HFFc6 (cell line): ENCODE results near the gene ARHGEF4. TPM values are rescaled to one million over a fixed set of nuclear protein-coding genes. Genes with fewer than 3 reads are reported as not detected.

Experiments
- DNase-seq: peaks from one replicate; pipeline ENCODE4 v3.0.0-alpha.2; 2018
- H3K27ac Mint-ChIP-seq: 2 replicates; pipeline ENCODE4 v1.8.0; 2020; ENCODE audit warnings: mild to moderate bottlenecking, mixed read lengths
- H3K27me3 Mint-ChIP-seq: 2 replicates; pipeline ENCODE4 v1.8.0; 2021; ENCODE audit warnings: mild to moderate bottlenecking, moderate library complexity, mixed read lengths; ENCODE audit not compliant: insufficient read depth
- H3K36me3 Mint-ChIP-seq: 2 replicates; pipeline ENCODE4 v1.8.0; 2021; ENCODE audit warnings: low read depth, mixed read lengths
- H3K4me1 Mint-ChIP-seq: 2 replicates; pipeline ENCODE4 v1.8.0; 2020; ENCODE audit warnings: low read depth, mixed read lengths
- H3K4me3 Mint-ChIP-seq: 2 replicates; pipeline ENCODE4 v1.8.0; 2020; ENCODE audit warnings: mild to moderate bottlenecking, moderate library complexity, mixed read lengths
- H3K9me3 Mint-ChIP-seq: 2 replicates; pipeline ENCODE4 v1.8.0; 2020; ENCODE audit warnings: mild to moderate bottlenecking, mixed read lengths
- CTCF ChIP-seq: fragments of 200-600 bp; sonication (generic); IDR thresholded peaks from 2 replicates; pipeline ENCODE4 v1.5.0; 2021; ENCODE audit warnings: antibody characterized with exemption, mild to moderate bottlenecking
- total RNA-seq, 6 experiments: library from RNA; stranded (reverse); fragmentation: NEBNext Ultra II Directional; extraction: Animal tissue kit (Norgen Biotek cat#: 25700); gene quantifications; 2 replicates in 1 of 6; 3 replicates in 5 of 6; pipeline ENCODE4 v1.2.3, GENCODE V29; 2021

The ARHGEF4 gene
- total RNA-seq, 6 experiments from 2014 or later, result 0.94 to 2.2 (median 1.4) TPM

DNA sequence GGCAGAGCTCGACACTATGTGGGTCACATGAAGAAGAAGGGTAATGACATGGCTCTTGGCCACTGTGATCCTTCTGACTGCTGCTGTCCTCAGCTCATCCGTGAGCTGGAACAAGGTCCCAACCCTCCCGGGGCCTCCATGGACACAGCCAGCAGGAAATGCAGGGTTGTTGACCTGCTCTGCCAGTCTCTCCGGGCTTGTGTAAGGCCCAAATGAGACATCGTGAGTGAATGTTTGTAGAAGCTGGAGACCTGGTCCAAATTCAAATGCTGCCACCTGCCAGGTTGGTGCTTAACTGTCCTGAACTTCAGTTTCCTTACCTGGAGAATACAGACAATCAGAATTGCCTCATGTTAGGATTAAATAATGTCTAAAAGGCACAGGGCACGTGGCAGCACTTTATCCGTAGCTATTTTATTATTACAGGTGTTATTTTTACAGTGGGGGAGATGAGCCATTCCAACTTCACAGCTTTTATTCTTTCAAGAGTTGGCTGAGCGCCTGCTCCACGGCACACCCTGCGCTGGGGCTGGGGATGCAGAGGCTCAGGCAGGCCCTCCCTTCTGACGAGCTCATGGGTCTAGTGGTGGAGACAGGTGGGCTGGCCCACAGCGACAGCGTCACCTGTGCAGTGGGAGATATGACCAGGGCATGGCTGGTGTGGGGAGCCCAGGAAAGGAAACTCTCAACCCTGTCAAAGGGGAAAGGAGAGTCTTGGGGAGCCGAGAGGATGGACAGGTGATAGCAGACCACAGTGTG is 15.1 kb downstream of the ARHGEF4 start:
- no peak for DNase-seq
- Mint-ChIP-seq H3K27me3 (peaks cover 10% of the 10 kb centered on the region), H3K27ac (no peak overlapping the region), H3K4me1 (no peaks in the 10 kb centered on the region; the same call in 1 of the 2 replicates), H3K9me3 (no peaks in the 10 kb centered on the region; the same call in 1 of the 2 replicates), H3K36me3 (no peaks in the 10 kb centered on the region), H3K4me3 (no peak overlapping the region)
- no peak for TF ChIP-seq CTCF

DNA sequence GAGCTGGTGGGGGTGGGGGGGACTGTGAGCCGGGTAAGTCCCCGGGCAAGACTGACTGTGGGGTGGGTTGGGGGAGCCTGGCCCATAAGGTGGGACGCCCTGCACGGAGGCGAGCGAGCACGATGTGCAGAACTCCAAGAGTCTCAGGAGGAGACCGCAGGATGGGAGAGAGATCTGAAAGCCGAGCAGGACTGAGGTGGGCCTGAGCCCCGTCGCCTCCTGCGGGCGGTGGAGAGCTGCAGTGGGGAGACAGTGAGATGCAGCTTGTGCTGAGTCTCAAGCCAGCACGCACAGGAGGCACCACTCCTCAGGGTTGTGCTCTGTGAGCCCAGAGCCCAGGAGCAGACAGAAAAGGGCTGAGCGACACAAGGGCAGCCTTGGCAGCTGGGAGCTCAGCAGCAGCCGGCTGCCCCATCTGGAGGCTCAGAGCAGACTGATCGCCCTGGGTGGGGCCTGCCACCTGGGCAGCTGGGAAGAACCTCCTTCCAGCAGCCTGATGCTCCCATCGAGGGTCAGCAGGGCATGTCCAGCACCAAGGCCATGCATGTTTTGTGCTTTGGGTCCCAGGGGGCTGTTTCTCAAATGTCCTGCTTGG is 15.9 kb downstream of the ARHGEF4 start:
- Mint-ChIP-seq H3K4me3 (no peak overlapping the region), H3K36me3 (no peaks in the 10 kb centered on the region)
- TF ChIP-seq CTCF, result no peak

DNA sequence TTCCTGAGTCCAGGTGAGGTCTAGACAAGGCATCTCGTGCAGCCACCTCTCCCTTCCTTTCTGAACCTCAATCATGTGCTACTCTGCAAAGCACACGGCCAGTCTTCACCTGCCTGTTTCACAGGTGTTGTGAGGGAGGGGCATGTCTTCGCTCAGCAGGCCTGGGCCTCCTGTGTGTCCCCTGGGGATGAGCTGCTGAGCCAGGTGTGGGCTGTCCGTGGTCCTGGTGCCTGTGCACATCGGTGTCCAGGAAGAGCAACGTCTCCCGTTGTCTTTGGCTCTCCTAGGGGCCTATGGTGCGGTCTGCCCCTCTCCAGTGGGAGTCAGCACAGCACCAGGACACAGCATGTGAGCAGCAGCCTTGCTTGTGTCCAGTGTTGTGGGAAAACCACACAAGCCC is 16.7 kb downstream of the ARHGEF4 start:
- H3K27me3 Mint-ChIP-seq, result peaks cover 9% of the 10 kb centered on the region
- TF ChIP-seq CTCF, result no peak
- no peak overlapping the region for H3K4me3 Mint-ChIP-seq
- no peaks in the 10 kb centered on the region for H3K36me3 Mint-ChIP-seq
- H3K27ac Mint-ChIP-seq, result no peak overlapping the region
- no peak for DNase-seq
- no peaks in the 10 kb centered on the region for H3K4me1 Mint-ChIP-seq
- H3K9me3 Mint-ChIP-seq, result no peaks in the 10 kb centered on the region; the same call in 1 of the 2 replicates

More for the DNA sequence above, 15.9 kb downstream of the ARHGEF4 start:
- H3K27ac Mint-ChIP-seq, result no peak overlapping the region
- DNase-seq, result no peak
- peaks cover 9% of the 10 kb centered on the region for H3K27me3 Mint-ChIP-seq
- H3K9me3 Mint-ChIP-seq, result no peaks in the 10 kb centered on the region; the same call in 1 of the 2 replicates
- no peaks in the 10 kb centered on the region for H3K4me1 Mint-ChIP-seq

GRCh38 chr2:130854301-130854700 is 17.6 kb downstream of the ARHGEF4 start:
- Mint-ChIP-seq H3K4me1 (no peaks in the 10 kb centered on the region), H3K36me3 (no peaks in the 10 kb centered on the region), H3K9me3 (no peaks in the 10 kb centered on the region; the same call in 1 of the 2 replicates), H3K27ac (no peak overlapping the region), H3K27me3 (peaks cover 9% of the 10 kb centered on the region), H3K4me3 (no peak overlapping the region)
- no peak for DNase-seq
- no peak for TF ChIP-seq CTCF

DNA sequence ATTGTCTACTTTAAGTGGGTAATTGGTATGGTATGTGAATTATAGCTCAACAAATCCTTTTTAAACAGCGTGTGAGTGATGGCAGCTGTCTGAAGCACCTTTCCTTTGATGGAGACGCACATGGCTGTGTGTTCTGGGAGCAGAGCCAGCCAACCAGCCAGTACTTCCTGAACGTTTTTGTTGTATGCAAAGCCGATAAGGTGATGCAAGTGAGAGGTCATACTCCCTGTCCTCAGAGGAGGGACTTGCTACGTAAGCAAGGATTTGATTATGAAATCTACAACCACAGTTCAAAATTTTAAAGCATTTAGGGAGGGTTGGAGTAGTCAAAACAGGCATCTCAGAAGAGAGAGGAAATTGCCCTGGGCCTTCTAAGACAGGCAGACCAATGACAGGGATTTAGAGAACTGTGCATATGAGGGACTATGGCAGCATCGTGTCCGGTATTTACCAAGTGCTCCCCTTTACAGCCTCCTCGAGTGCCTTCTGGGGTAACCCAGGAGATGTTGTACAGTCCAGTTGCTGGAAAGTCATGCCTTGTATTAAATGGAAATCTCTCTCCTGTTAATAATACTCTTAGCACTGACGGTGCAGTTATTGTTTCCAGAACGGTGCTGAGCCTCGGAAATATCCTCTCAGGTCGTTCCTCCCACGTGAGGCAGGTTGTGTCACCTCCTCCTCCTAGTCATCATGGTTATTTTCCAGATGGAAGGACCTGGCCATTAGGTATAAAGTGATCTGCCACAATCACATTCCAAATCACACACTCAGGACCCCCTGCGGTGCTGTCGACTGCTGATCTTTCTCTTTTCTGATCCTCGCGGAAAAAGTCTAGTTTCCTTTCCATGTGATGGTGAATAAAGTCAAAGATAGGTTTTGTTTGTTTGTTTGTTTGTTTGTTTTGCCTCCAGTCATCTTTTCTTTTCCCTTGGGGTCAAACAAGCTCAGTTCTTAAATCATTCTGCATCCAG is 28.4 kb downstream of the ARHGEF4 start:
- Mint-ChIP-seq H3K4me1 (no peaks in the 10 kb centered on the region), H3K27ac (no peak overlapping the region), H3K9me3 (no peaks in the 10 kb centered on the region; the same call in 1 of the 2 replicates), H3K27me3 (peaks cover 17% of the 10 kb centered on the region), H3K4me3 (no peak overlapping the region), H3K36me3 (no peaks in the 10 kb centered on the region)
- no peak for DNase-seq
- TF ChIP-seq CTCF, result no peak
